HepG2 (cell line): ENCODE results near the gene DDX17. TPM values are rescaled to one million over a fixed set of nuclear protein-coding genes. Genes with fewer than 3 reads are reported as not detected.

ENCODE experiments used
- AHDC1 ChIP-seq: sonication (generic); formaldehyde crosslinking; IDR thresholded peaks from 2 replicates; pipeline ENCODE4 v1.5.1; 2020; ENCODE audit warnings: mild to moderate bottlenecking, missing genetic modification reagents, borderline replicate concordance
- E2F5 ChIP-seq: sonication (generic); formaldehyde crosslinking; conservative IDR thresholded peaks from 2 replicates; pipeline ENCODE4 v1.4.0; 2020; ENCODE audit warnings: missing genetic modification reagents
- ELF4 ChIP-seq: sonication (generic); formaldehyde crosslinking; IDR thresholded peaks from 2 replicates; pipeline ENCODE4 v1.5.0; 2020; ENCODE audit warnings: missing genetic modification reagents, mild to moderate bottlenecking, moderate library complexity, borderline replicate concordance
- GMEB2 ChIP-seq: IDR thresholded peaks from 2 replicates; pipeline ENCODE4 v1.6.1; 2016; ENCODE audit warnings: missing biosample characterization, missing genetic modification reagents, low read depth
- GPN1 ChIP-seq: sonication (generic); formaldehyde crosslinking; IDR thresholded peaks from 2 replicates; pipeline ENCODE4 v1.5.1; 2020; ENCODE audit warnings: missing genetic modification reagents, borderline replicate concordance
- HNRNPK ChIP-seq: fragments of 200-400 bp; formaldehyde crosslinking; IDR thresholded peaks from 2 replicates; pipeline ENCODE4 v1.6.1; 2018; ENCODE audit warnings: low read length, low read depth, moderate library complexity, mild to moderate bottlenecking; ENCODE audit not compliant: poor library complexity, severe bottlenecking
- HNRNPLL ChIP-seq: fragments of 200-400 bp; formaldehyde crosslinking; IDR thresholded peaks from 2 replicates; pipeline ENCODE4 v1.6.1; 2017; ENCODE audit warnings: mild to moderate bottlenecking, low read depth, low read length; ENCODE audit not compliant: poor library complexity, severe bottlenecking
- HNRNPUL1 ChIP-seq: fragments of 200-400 bp; formaldehyde crosslinking; IDR thresholded peaks from 2 replicates; pipeline ENCODE4 v1.6.1; 2017; ENCODE audit warnings: low read depth, mild to moderate bottlenecking, low read length, moderate library complexity
- PHF21A ChIP-seq: sonication (generic); formaldehyde crosslinking; IDR thresholded peaks from 2 replicates; pipeline ENCODE4 v1.5.0; 2020; ENCODE audit warnings: mild to moderate bottlenecking, missing genetic modification reagents
- RBM22 ChIP-seq: fragments of 200-400 bp; formaldehyde crosslinking; optimal IDR thresholded peaks from 2 replicates; pipeline ENCODE3; 2017; ENCODE audit warnings: mild to moderate bottlenecking, low read length, moderate library complexity
- SUZ12 ChIP-seq: fragments of 150-350 bp; IDR thresholded peaks from 2 replicates; pipeline ENCODE4 v1.6.1; 2014; ENCODE audit warnings: low read depth, low read length
- WIZ ChIP-seq: sonication (generic); formaldehyde crosslinking; IDR thresholded peaks from 2 replicates; pipeline ENCODE4 v1.5.1; 2020; ENCODE audit warnings: mild to moderate bottlenecking, missing genetic modification reagents
- ZBTB8A ChIP-seq: sonication (generic); formaldehyde crosslinking; IDR thresholded peaks from 2 replicates; pipeline ENCODE4 v1.4.0; 2020; ENCODE audit warnings: mild to moderate bottlenecking, low read depth, missing genetic modification reagents, borderline replicate concordance
- ZFYVE20 ChIP-seq: sonication (generic); formaldehyde crosslinking; IDR thresholded peaks from 2 replicates; pipeline ENCODE4 v1.8.0; 2023; ENCODE audit warnings: low read depth, mild to moderate bottlenecking, moderate library complexity, missing genetic modification reagents, borderline replicate concordance
- ZNF329 ChIP-seq: sonication (generic); formaldehyde crosslinking; IDR thresholded peaks from 2 replicates; pipeline ENCODE4 v1.9.0; 2021; ENCODE audit warnings: low read depth, mild to moderate bottlenecking, missing genetic modification reagents
- ZNF549 ChIP-seq: sonication (generic); formaldehyde crosslinking; IDR thresholded peaks from 2 replicates; pipeline ENCODE4 v1.5.0; 2020; ENCODE audit warnings: missing genetic modification reagents
- ZNF574 ChIP-seq: sonication (generic); formaldehyde crosslinking; IDR thresholded peaks from 2 replicates; pipeline ENCODE4 v1.4.0; 2020; ENCODE audit warnings: missing genetic modification reagents
- ZNF576 ChIP-seq: sonication (generic); formaldehyde crosslinking; IDR thresholded peaks from 2 replicates; pipeline ENCODE4 v1.4.0; 2020; ENCODE audit warnings: mild to moderate bottlenecking, missing genetic modification reagents
- ZSCAN9 ChIP-seq: IDR thresholded peaks from 2 replicates; pipeline ENCODE4 v1.6.1; 2016; ENCODE audit warnings: borderline replicate concordance
- polyA plus RNA-seq, 8 experiments: library from polyadenylated mRNA; depleted of rRNA in 3 of 8; stranded (reverse) in 7 of 8; unstranded in 1 of 8; fragments of >200 nt; fragmentation: Illumina TruSeq in 4 of 8; extraction: Trizol in 4 of 8; gene quantifications; 2 replicates each; pipeline versions ENCODE4 v1.2.1 to v1.2.3, GENCODE V29; 2011 to 2016; ENCODE audit warnings: low read depth in 4 of 8, missing spikeins in 1 of 8, mixed read lengths in 1 of 8; ENCODE audit not compliant: insufficient read depth in 1 of 8
- total RNA-seq, 5 experiments: library from RNA; depleted of rRNA; stranded (reverse); fragments of >200 nt; fragmentation: Illumina TruSeq; extraction: Trizol; gene quantifications; 2 replicates each; pipeline ENCODE4 v1.2.3, GENCODE V29; 2016; ENCODE audit warnings: low read depth in 1 of 5

The DDX17 gene
- total and polyA plus RNA-seq, 2 of the 13 experiments (the other 11 are each of a cell fraction or from before 2014, with no cell fraction given) = 238 to 344 TPM

- TF ChIP-seq WIZ (CRISPR knock-in tag) (no peak), AHDC1 (CRISPR knock-in tag) (no peak), SUZ12 (no peak), HNRNPUL1 (no peak), ZNF549 (CRISPR knock-in tag) (no peak), E2F5 (CRISPR knock-in tag) (no peak), HNRNPLL (peak; percentile 52), ZFYVE20 (no peak), HNRNPK (no peak), ZNF329 (CRISPR knock-in tag) (no peak), ZBTB8A (CRISPR knock-in tag) (no peak), GMEB2 (no peak), ZNF576 (CRISPR knock-in tag) (no peak), ZNF574 (no peak; the same call in 1 of the 2 replicates), PHF21A (no peak), GPN1 (CRISPR knock-in tag) (no peak), RBM22 (no peak), ELF4 (CRISPR knock-in tag) (no peak), ZSCAN9 (no peak; the same call in 1 of the 2 replicates)
Observed at GRCh38 chr22:38467904-38468442, 38.1 kb downstream of the DDX17 start, which contains the start of gene KDELR3 (continued).
